ENCODE results near the gene SPDEF.

GRCh38 chr6:34514593-34515472 lies 41.3 kb downstream of the SPDEF start:
- no peak for TF ChIP-seq POLR2AphosphoS5 (IDR thresholded peaks at IDR 0.05; ENCODE audit: low read depth, low read length)
- TF ChIP-seq POLR2A (IDR thresholded peaks at IDR 0.05; ENCODE audit: low read depth, low read length) = no peak
- no peak for TF ChIP-seq PAX5 (IDR thresholded peaks at IDR 0.05; ENCODE audit: insufficient read depth, low read length, severe bottlenecking)

Measured in GM12891 (cell line).